Transverse colon (tissue), 3 donors: ENCODE data around the gene PHLDA2.

ENCODE experiments used
- CTCF ChIP-seq, 5 experiments: fragments of 200-600 bp in 3 of 5; fragments of 450-650 bp in 2 of 5; sonication (generic) in 3 of 5; IDR thresholded peaks; 1 replicate in 2 of 5; 2 replicates in 3 of 5; pipeline ENCODE4 v1.5.1; 2016 to 2017; ENCODE audit warnings: antibody characterized with exemption in 5 of 5, inconsistent platforms in 3 of 5, mild to moderate bottlenecking in 2 of 5, moderate library complexity in 1 of 5
- POLR2A ChIP-seq: fragments of 450-650 bp; IDR thresholded peaks from one replicate; pipeline ENCODE4 v1.6.1; 2016; ENCODE audit warnings: antibody characterized with exemption, mild to moderate bottlenecking, moderate library complexity

- TF ChIP-seq CTCF (IDR thresholded peaks at IDR 0.05) (no peak), POLR2A (peak; percentile 86)
Measured at GRCh38 chr11:2885678-2886081, 43.5 kb downstream of the PHLDA2 start, which contains the start of gene CDKN1C.
